K562 (cell line): ENCODE results near the gene TLN1. TPM values are rescaled to one million over a fixed set of nuclear protein-coding genes. Genes with fewer than 3 reads are reported as not detected.

ENCODE experiments used
- ATAC-seq: fragments of 200-7000 bp; cut with Tn5 transposase; 3 replicates; pipeline ENCODE4 v1.9.1; 2020; ENCODE audit warnings: moderate library complexity
- BruUV-seq: library from RNA; stranded (reverse); fragments of 400-500 nt; replicated peaks from 2 replicates; lab custom pipeline; 2021; lab: Mats Ljungman, UMichigan
- CTCF ChIA-PET: fragments of 300-600 bp; formaldehyde crosslinking; extraction: SDS; loops from one replicate; lab custom pipeline; 2021; ENCODE audit warnings: low intra/inter-chr PET ratio; lab: Yijun Ruan, JAX
- POLR2A ChIA-PET: fragments of 300-600, 350-650 bp; sonication (Branson Sonifier 250); formaldehyde crosslinking; extraction: SDS; loops from one replicate; lab custom pipeline; 2021; ENCODE audit warnings: antibody characterized with exemption, inconsistent platforms; lab: Yijun Ruan, JAX
- DNase-seq, 4 experiments: peaks; one replicate each; pipeline versions ENCODE4 v3.0.0 to v3.0.0-alpha.2; 2011 to 2018; ENCODE audit warnings: low spot score in 3 of 4, mixed read lengths in 3 of 4; ENCODE audit errors: extremely low read depth in 1 of 4
- FAIRE-seq: peaks from 2 replicates; lab custom pipeline; 2011; peaks lifted over from hg19 to GRCh38; lab: Jason Lieb, UNC
- H2AFZ ChIP-seq: 2 replicates; pipeline ENCODE4 v1.6.0; 2011; ENCODE audit warnings: low read depth, low read length, control low read depth, inconsistent platforms
- H3K27ac ChIP-seq: fragments of 200-600 bp; 3 replicates; pipeline ENCODE4 v1.8.0; 2011; ENCODE audit warnings: low read depth, mild to moderate bottlenecking, control low read depth, inconsistent platforms, low read length, moderate library complexity, mixed read lengths; ENCODE audit errors: extremely low read depth
- H3K27me3 ChIP-seq, 2 experiments: fragments of 300-600 bp in 1 of 2; 2 replicates in 1 of 2; 3 replicates in 1 of 2; pipeline versions ENCODE4 v1.6.0 to v1.8.0; 2011; ENCODE audit warnings: inconsistent platforms in 2 of 2, low read length in 2 of 2, mild to moderate bottlenecking in 1 of 2, mixed read lengths in 1 of 2, moderate library complexity in 1 of 2; ENCODE audit not compliant: control insufficient read depth in 2 of 2, insufficient read depth in 2 of 2
- H3K36me3 ChIP-seq: fragments of 300-600 bp; 3 replicates; pipeline ENCODE4 v1.8.0; 2011; ENCODE audit warnings: mild to moderate bottlenecking, low read length, inconsistent platforms; ENCODE audit not compliant: control insufficient read depth, insufficient read depth
- H3K4me1 ChIP-seq, 2 experiments: fragments of 200-600 bp in 1 of 2; replicated peaks in 1 of 2; 2 replicates in 1 of 2; 3 replicates in 1 of 2; pipeline versions ENCODE4 v1.5.1 to v1.8.0; 2011; ENCODE audit warnings: inconsistent platforms in 2 of 2, low read length in 2 of 2, mild to moderate bottlenecking in 1 of 2, mixed read lengths in 1 of 2, moderate library complexity in 1 of 2; ENCODE audit not compliant: control insufficient read depth in 2 of 2, insufficient read depth in 2 of 2
- H3K4me2 ChIP-seq: 2 replicates; pipeline ENCODE4 v1.6.1; 2011; ENCODE audit warnings: low read length, control low read depth, inconsistent platforms, mixed read lengths; ENCODE audit not compliant: insufficient read depth
- H3K4me3 ChIP-seq: fragments of 200-600 bp; sonication (generic), shearing (Covaris generic); 2 replicates; pipeline ENCODE4 v1.5.1; 2016; ENCODE audit warnings: control low read depth, inconsistent platforms
- H3K79me2 ChIP-seq: fragments of 200-600 bp; 3 replicates; pipeline ENCODE4 v1.8.0; 2011; ENCODE audit warnings: low read length, inconsistent platforms; ENCODE audit not compliant: control insufficient read depth, insufficient read depth
- H3K9ac ChIP-seq, 2 experiments: 2 replicates each; pipeline versions ENCODE4 v1.6.0 to v1.6.1; 2011; ENCODE audit warnings: low read depth in 2 of 2, low read length in 2 of 2, control low read depth in 1 of 2, inconsistent platforms in 1 of 2, mild to moderate bottlenecking in 1 of 2, mixed read lengths in 1 of 2; ENCODE audit not compliant: insufficient read depth in 1 of 2
- H3K9me1 ChIP-seq: one replicate; pipeline ENCODE4 v1.6.0; 2011; ENCODE audit warnings: inconsistent platforms, mild to moderate bottlenecking, low read length, moderate library complexity; ENCODE audit not compliant: control insufficient read depth, insufficient read depth
- H3K9me3 ChIP-seq: replicated peaks from 2 replicates; pipeline ENCODE4 v1.5.1; 2011; ENCODE audit warnings: low read depth, low read length, inconsistent platforms; ENCODE audit not compliant: control insufficient read depth, insufficient read depth
- H4K20me1 ChIP-seq: replicated peaks from 2 replicates; pipeline ENCODE4 v1.6.1; 2011; ENCODE audit warnings: low read length, inconsistent platforms, mixed read lengths; ENCODE audit not compliant: control insufficient read depth, insufficient read depth
- EGR1 ChIP-seq: fragments of 450-650 bp; conservative IDR thresholded peaks from 2 replicates; pipeline ENCODE4 v1.6.1; 2017; ENCODE audit warnings: mild to moderate bottlenecking
- EP300 ChIP-seq: IDR thresholded peaks from 2 replicates; pipeline ENCODE4 v1.6.1; 2012; ENCODE audit warnings: low read length, improper control_type of control experiment
- GABPA ChIP-seq: fragments of 200-800 bp; sonication (Bioruptor generic); conservative IDR thresholded peaks from 2 replicates; pipeline ENCODE4 v1.6.1; 2016; ENCODE audit warnings: low read depth, missing genetic modification characterization, missing compliant biosample characterization
- LEF1 ChIP-seq: fragments of 450-650 bp; IDR thresholded peaks from 2 replicates; pipeline ENCODE4 v1.6.1; 2016; ENCODE audit warnings: mild to moderate bottlenecking
- MCM5 ChIP-seq: fragments of 450-650 bp; IDR thresholded peaks from 2 replicates; pipeline ENCODE4 v1.6.1; 2016; ENCODE audit warnings: low read depth
- NFIX ChIP-seq: fragments of 250-450 bp; sonication (Bioruptor Pico); IDR thresholded peaks from 2 replicates; pipeline ENCODE4 v1.4.0; 2020; ENCODE audit warnings: low read depth, mild to moderate bottlenecking, moderate library complexity
- RNF2 ChIP-seq: sonication (generic); IDR thresholded peaks from 2 replicates; pipeline ENCODE4 v1.6.1; 2016
- SPI1 ChIP-seq: IDR thresholded peaks from 2 replicates; pipeline ENCODE4 v1.6.1; 2011; ENCODE audit warnings: low read depth, low read length, control low read depth, borderline replicate concordance
- VEZF1 ChIP-seq: fragments of 200-800 bp; sonication (Bioruptor generic); IDR thresholded peaks from 2 replicates; pipeline ENCODE4 v1.6.1; 2017; ENCODE audit warnings: missing genetic modification characterization, missing compliant biosample characterization
- ZBTB7A ChIP-seq: IDR thresholded peaks from 2 replicates; pipeline ENCODE4 v1.6.1; 2011; ENCODE audit warnings: low read depth, mild to moderate bottlenecking, low read length, moderate library complexity, borderline replicate concordance; ENCODE audit not compliant: control insufficient read depth
- ZMIZ1 ChIP-seq, 2 experiments: fragments of 150-350 bp in 1 of 2; IDR thresholded peaks; 2 replicates each; pipeline ENCODE4 v1.6.1; 2012 to 2016; ENCODE audit warnings: low read depth in 2 of 2, low read length in 2 of 2, mild to moderate bottlenecking in 1 of 2, moderate library complexity in 1 of 2
- ZNF395 ChIP-seq: fragments of 200-800 bp; sonication (Bioruptor generic); IDR thresholded peaks from 2 replicates; pipeline ENCODE4 v1.6.1; 2017; ENCODE audit warnings: missing genetic modification characterization, missing compliant biosample characterization
- WGBS: fragments of 100-300 bp; shearing (Covaris generic); methylation state at CpG from one replicate; pipeline ENCODE4 v1.1.6; 2016; ENCODE audit warnings: low coverage, mixed read lengths; ENCODE audit not compliant: insufficient coverage; ENCODE audit errors: missing lambda C conversion rate; 5-methylcytosine and 5-hydroxymethylcytosine counted together
- in situ Hi-C: fragments of 300-500 bp; cut with MboI; formaldehyde crosslinking; loops from 4 replicates; pipeline ENCODE4 v1.15.0; 2018; ENCODE audit warnings: inconsistent platforms, mixed read lengths
- intact Hi-C: fragments of 100-400 bp; cut with micrococcal nuclease; formaldehyde crosslinking; loops from 2 replicates; pipeline ENCODE4 v1.14.2; 2022
- polyA plus RNA-seq, 8 experiments: library from polyadenylated mRNA; depleted of rRNA in 4 of 8; stranded (reverse) in 5 of 8; unstranded in 3 of 8; fragments of >200 nt; fragmentation: Nextera tagmentation in 2 of 8; fragmentation: Illumina TruSeq in 1 of 8; extraction: Ambion mirVana in 2 of 8; extraction: Trizol in 1 of 8; gene quantifications; 2 replicates each; pipeline versions ENCODE4 v1.2.1 to v1.2.3, GENCODE V29; 2011 to 2014; ENCODE audit warnings: inconsistent platforms in 1 of 8, missing spikeins in 1 of 8
- total RNA-seq, 7 experiments: library from RNA; depleted of rRNA in 6 of 7; stranded (reverse); fragments of >200 nt in 6 of 7; fragmentation: Illumina TruSeq in 2 of 7; extraction: Trizol in 2 of 7; gene quantifications; 2 replicates each; pipeline versions ENCODE4 v1.2.1 to v1.2.3, GENCODE V29; 2011 to 2021; ENCODE audit warnings: low replicate concordance in 1 of 7

The TLN1 gene
- total and polyA plus RNA-seq, 9 of the 15 experiments (the other 6 are each of a cell fraction or from before 2014, with no cell fraction given), result 3.6 to 240 (median 54.8) TPM

- H3K9ac ChIP-seq, result peak overlapping the region in 1 of 2 experiments; percentile 78; a peak in 2 of 4 replicates
- H3K27ac ChIP-seq, result no peak overlapping the region
- FAIRE-seq (no peak), ATAC-seq (no peak), DNase-seq (peak; percentile 26 to 53 (median 35))
- peak overlapping the region; percentile 55; the same call in 1 of the 2 replicates for H2AFZ ChIP-seq
- no peaks in the 10 kb centered on the region for H3K9me1 ChIP-seq
- peaks cover 31 to 32% of the 10 kb centered on the region in 2 experiments for H3K4me1 ChIP-seq
- H3K79me2 ChIP-seq, result no peaks in the 10 kb centered on the region
- ChIA-PET POLR2A (interaction anchor here (0.6 to 1.3 kb wide), 4 partner anchors 8 to 1350 kb away, joined by 3 to 8 read pairs (median 3); partner anchors contain the start of genes CCDC107 and RMRP), CTCF (no interaction called here)
- no peaks in the 10 kb centered on the region for H4K20me1 ChIP-seq
- H3K4me2 ChIP-seq, result no peak overlapping the region
- BruUV-seq, result no TSS peak
- in situ Hi-C loops (loop anchor here (5.0 kb wide), 1 partner anchor 42 kb away; the partner anchor contains the start of gene TESK1), intact Hi-C loops (loop anchor here (5.0 kb wide), 1 partner anchor 233 kb away; no protein-coding TSS in a partner anchor)
- no peaks in the 10 kb centered on the region for H3K9me3 ChIP-seq
- no peaks in the 10 kb centered on the region for H3K36me3 ChIP-seq
- TF ChIP-seq NFIX (CRISPR knock-in tag) (no peak), RNF2 (0 out of 2 replicates have a peak, but pooled peaks have one; percentile 34), SPI1 (peak; percentile 65), ZMIZ1 (IDR thresholded peaks at IDR 0.05; ENCODE audit: low read depth in 2 of 2, low read length in 2 of 2) (no peak), VEZF1 (CRISPR knock-in tag) (peak; percentile 34; the same call in 1 of the 2 replicates), EP300 (peak; percentile 29; the same call in 1 of the 2 replicates), EGR1 (peak; percentile 80), LEF1 (peak; percentile 60; the same call in 1 of the 2 replicates), ZNF395 (0 out of 2 replicates have a peak, but pooled peaks have one; percentile 33), GABPA (tag) (peak; percentile 31; the same call in 1 of the 2 replicates), MCM5 (no peak), ZBTB7A (0 out of 2 replicates have a peak, but pooled peaks have one; percentile 16)
- 51% methylated on average over 11 of the region's 26 CpGs for WGBS
- no peak overlapping the region for H3K4me3 ChIP-seq
- H3K27me3 ChIP-seq, result no peaks in the 10 kb centered on the region
Measured at GRCh38 chr9:35649431-35650340, 82.3 kb downstream of the TLN1 start.
